ENCODE data around the gene PROK1.

GRCh38 chr1:110495926-110496600 lies 45.1 kb downstream of the PROK1 start:
- TF ChIP-seq, protein P1, sequence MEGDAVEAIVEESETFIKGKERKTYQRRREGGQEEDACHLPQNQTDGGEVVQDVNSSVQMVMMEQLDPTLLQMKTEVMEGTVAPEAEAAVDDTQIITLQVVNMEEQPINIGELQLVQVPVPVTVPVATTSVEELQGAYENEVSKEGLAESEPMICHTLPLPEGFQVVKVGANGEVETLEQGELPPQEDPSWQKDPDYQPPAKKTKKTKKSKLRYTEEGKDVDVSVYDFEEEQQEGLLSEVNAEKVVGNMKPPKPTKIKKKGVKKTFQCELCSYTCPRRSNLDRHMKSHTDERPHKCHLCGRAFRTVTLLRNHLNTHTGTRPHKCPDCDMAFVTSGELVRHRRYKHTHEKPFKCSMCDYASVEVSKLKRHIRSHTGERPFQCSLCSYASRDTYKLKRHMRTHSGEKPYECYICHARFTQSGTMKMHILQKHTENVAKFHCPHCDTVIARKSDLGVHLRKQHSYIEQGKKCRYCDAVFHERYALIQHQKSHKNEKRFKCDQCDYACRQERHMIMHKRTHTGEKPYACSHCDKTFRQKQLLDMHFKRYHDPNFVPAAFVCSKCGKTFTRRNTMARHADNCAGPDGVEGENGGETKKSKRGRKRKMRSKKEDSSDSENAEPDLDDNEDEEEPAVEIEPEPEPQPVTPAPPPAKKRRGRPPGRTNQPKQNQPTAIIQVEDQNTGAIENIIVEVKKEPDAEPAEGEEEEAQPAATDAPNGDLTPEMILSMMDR (IDR thresholded peaks at IDR 0.05) = peak; percentile 76 to 79 (median 77)
- TF ChIP-seq POLR2A (IDR thresholded peaks at IDR 0.05) (no peak), POLR2AphosphoS5 (IDR thresholded peaks at IDR 0.05; ENCODE audit: insufficient read depth in 1 of 2, low read depth in 1 of 2) (no peak)
